ENCODE data around the gene CD93. TPM values are rescaled to one million over a fixed set of nuclear protein-coding genes. Genes with fewer than 3 reads are reported as not detected.

The CD93 gene
- polyA plus RNA-seq, 3 donors: 36.2 to 42.3 (median 39.1) TPM

GRCh38 chr20:23122796-23123655, 36.9 kb upstream of the CD93 start:
- DNase-seq: no peak

DNA sequence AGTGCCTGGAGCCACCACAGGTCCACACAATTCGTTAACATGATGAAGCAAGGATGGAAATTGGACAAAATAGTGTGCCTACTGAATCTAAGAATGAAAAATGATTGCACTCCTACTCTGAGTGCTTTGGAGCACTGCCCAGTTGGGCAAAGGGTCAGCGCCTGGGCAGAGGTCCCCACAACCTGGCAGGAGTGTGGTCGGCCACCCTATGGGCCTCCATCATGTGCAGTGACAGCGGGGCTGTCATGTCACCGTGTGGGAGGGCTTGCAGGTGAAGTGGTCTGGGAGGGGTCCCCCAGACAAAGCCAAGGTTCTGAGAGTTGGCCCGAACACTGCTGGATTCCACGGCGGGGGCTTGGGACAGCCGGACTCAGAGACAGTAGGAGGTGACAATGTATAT, 36.2 kb upstream of the CD93 start:
- no peak for DNase-seq

DNA sequence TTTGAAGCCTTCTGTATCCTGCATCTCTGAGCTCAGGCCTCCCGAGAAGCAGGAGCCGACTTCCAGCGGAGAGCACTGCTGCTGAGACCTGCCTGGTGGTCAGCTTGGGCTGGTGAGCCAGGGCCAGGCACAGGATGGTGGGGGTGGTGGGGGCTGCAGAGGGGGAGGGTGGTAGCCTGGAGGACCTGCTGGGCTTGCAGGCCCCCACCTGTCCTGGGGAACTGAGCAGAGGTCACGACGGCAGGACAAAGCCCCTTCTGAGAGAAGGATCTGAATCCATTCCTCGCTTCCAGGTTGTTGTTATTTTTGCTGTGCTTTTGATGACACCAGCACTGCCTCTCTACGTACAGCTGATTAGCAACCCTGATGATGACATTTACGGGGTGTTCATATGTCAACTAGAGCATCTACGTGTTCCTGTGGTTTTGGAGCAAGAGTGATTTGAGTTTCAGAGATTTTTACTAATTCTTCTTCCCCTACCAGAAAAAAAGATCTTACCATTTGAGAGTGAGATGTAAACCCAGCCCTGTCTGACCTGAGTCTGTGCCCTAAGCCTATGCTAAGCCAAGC, 35.7 kb upstream of the CD93 start:
- no peak for DNase-seq

DNA sequence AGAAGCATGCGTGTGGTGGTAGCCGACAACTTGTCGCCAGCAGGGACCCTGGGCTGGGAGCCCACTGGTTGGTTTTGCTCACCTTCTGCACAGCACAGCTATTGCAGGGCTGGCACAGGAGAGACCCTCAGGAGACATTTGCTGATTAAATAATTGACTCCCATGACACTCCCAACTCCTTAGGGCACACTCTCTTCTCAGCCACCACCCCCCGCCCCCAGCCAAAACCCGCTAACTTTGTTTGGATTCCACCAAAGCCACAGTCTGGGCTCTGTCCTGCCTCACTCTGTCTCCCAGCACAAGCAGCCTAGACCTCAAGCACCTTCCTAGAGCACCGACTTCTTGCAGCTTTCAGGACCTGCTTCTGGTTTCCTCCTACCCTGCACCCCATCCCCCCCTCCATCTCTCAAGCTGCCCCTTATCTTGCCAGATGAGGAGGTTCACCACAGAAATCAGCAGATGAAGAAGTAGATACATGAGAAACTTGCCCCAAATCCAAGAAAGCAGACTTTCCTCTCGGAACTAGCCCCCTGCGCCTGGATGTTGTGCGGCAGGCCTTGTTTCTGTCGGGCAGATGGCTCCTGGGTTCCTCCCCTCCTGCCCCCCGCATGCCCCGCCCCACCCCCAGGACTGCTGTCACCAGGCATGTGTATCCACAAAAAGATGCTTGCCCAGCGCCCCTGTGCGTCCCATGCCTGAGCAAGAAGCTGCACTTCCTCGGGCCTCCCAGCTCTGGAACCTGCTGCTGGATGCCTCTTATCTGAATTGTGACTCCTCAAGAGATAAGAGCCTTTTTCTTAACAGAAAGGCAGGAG, 35.0 kb upstream of the CD93 start:
- no peak for DNase-seq

DNA sequence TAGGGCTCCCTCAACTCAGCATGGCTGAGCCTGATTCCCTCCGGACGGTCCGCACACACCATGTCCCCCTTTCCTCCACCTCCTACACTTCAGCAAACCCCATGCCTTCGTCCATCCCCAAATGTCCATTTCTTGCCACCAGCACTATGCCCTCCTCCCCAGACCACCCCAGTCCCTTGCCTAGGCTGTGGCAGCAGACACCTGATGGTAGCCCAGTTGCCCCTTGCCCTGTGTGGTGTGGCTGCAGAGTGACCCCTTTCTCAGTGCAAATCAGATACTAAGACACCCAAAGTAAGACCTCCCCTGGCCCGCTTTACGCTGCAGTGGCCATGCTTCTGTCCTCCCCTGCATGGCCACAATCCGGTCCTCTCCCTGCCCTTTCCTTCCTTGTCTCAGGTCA, 34.1 kb upstream of the CD93 start:
- DNase-seq: no peak

GRCh38 chr20:23119456-23120216, 33.5 kb upstream of the CD93 start:
- DNase-seq: no peak

DNA sequence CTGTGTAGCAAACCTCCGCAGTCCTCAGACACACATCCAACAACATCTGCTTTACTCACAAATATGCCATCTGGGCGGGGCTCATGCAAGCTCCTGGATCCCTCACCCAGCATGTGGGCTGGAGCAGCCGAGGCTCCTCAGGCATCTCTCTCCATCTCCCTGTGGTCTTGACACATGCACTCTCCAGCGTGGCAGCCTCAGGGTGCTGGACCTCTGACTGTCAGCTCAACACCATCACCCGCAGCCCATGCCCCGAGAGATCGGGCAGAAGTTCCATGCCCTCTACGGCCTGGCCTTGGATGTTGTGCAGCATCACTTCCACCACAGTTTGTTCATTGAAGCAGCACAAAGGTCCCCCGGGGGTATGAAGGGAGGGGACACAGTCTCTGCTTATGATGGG, 32.6 kb upstream of the CD93 start:
- DNase-seq: no peak

GRCh38 chr20:23118144-23118543, 32.0 kb upstream of the CD93 start:
- DNase-seq: no peak

GRCh38 chr20:23117738-23118137, 31.6 kb upstream of the CD93 start:
- DNase-seq: no peak

- no peak for DNase-seq
Measured at GRCh38 chr20:23116311-23117089, 30.4 kb upstream of the CD93 start.

- no peak for DNase-seq
Measured at GRCh38 chr20:23115822-23116221, 29.7 kb upstream of the CD93 start.

DNA sequence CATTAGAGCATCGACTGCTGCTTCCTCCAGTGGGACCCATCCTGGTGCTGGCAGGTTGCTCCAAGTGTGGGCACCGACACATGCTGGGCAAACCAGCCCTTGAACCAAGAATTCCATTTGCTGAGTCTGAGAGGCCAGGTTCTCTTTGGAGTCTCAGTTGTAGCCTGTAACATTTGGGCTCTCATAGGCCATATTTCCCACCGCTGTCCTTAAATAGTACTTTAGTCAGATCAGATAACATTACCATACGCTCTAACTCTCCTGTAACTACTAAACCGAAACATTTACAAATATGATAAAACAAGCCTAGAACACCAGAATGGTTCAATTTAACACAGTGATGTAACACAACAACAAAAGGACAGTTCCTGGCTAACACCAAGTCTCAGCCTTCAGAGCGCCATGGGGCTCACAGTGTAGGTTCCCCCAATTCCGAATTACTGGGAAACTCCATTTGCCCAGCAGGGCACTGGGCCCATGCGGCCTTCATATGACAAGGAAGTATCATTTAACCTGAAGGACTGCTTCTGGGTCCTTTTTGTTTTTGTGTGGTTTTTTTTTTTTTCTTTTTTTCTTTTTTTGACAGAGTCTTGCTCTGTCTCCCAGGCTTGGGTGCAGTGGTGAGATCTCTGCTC, 28.4 kb upstream of the CD93 start:
- no peak for DNase-seq

DNA sequence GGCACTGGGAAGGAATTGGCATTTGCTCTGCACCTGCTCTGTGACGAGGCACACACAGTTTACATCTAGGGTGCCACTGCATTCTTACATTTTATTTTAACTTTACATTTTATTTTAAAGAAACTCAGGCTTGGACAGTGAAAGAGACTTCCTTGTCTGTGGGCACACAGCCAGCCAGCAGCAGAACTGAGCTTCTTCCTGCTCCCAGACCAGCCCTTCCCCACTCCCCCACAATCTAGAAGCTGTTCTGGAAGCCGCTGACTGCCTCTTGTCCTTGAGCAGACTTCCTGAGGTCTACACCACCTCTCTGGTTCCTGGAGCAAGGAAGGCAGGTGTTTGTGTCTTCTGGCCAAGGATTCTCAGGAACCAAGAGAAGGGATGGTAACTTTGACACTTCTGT, 27.9 kb upstream of the CD93 start:
- no peak for DNase-seq

DNA sequence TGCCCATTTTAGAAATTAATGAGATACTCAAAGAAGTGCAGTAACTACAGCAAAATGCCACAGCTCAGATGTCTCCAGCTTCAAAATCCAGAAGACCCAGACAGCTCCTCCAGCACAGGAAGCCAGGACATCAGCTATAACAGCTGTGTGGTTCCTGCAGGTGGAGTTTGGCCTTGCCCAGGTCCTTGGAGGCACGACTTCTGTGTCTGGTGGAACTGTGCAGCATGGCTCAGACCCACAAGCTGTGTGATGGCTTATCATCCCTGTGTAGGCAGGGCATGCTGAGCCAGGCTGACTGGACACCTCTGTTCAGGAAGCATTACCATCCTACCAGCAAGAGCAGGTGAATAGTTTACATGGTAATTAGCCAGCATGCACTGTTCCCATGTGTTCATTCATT, 26.5 kb upstream of the CD93 start:
- no peak for DNase-seq

GRCh38 chr20:23111944-23112342, 25.8 kb upstream of the CD93 start:
- no peak for DNase-seq

DNA sequence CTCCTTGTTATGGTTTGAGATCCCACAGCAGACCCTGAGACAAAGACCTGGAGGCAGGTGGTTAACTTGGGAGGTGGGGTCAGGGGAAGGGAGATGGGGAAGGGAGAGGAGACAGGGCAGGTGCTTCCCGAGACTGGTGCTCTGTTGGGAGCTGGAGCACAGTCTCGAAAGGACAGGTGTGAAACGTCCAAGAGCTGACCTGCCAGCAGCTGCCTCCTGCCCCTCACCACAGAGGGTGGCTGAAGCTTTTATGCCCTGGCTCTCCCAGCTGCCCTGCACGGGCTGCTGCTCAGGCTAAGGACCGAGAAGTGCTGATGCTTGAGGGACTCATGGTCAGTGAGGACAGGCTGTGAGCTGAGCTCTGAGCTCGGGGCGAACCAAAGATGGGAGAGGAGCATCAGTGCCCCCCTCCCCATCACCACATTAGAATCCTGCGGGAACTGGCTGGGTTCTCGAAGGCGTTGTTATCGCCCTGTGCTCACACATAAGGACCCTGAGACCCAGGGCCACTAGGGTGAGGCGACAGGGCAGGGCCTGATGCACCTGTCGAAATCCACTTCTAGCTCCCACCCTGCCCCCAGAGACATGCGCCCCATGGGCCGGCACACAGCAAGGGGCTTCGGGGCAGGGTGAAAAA, 25.3 kb upstream of the CD93 start:
- DNase-seq: no peak

GRCh38 chr20:23108871-23109270, 22.7 kb upstream of the CD93 start:
- no peak for DNase-seq

- DNase-seq: no peak
Measured at GRCh38 chr20:23107466-23107865, 21.3 kb upstream of the CD93 start.

- DNase-seq: no peak
Measured at GRCh38 chr20:23106271-23106851, 20.2 kb upstream of the CD93 start.

DNA sequence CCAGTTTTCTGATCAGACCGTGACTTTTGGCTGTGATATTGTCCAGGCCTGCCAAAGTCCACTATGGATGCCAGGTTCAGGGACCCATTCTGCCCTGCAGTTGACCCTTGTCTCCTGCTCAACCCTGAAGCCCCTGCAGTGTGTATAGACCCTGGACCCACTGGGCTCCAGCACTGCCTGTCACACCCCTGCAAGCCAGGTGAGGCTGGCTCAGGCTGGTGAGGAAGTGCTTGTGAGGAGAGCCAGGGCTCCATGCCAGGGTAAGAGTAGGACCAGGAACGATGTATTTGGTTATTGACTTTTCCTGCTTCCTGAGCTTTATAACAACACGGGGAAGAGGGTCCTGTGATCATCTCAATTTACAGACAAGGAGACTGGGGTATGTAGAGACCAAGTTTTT, 19.1 kb upstream of the CD93 start:
- DNase-seq: no peak

Measured in renal pelvis (tissue), 4 donors.